ENCODE measurements around the gene VPREB1. TPM values are rescaled to one million over a fixed set of nuclear protein-coding genes. Genes with fewer than 3 reads are reported as not detected.
"Not testable (repeated sequence)": the region's sequence is repeated elsewhere in the genome, so short reads cannot be mapped to it uniquely, and the experiment has no call there.

Gene VPREB1, protein sequence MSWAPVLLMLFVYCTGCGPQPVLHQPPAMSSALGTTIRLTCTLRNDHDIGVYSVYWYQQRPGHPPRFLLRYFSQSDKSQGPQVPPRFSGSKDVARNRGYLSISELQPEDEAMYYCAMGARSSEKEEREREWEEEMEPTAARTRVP
- not detected for total RNA-seq

DNA sequence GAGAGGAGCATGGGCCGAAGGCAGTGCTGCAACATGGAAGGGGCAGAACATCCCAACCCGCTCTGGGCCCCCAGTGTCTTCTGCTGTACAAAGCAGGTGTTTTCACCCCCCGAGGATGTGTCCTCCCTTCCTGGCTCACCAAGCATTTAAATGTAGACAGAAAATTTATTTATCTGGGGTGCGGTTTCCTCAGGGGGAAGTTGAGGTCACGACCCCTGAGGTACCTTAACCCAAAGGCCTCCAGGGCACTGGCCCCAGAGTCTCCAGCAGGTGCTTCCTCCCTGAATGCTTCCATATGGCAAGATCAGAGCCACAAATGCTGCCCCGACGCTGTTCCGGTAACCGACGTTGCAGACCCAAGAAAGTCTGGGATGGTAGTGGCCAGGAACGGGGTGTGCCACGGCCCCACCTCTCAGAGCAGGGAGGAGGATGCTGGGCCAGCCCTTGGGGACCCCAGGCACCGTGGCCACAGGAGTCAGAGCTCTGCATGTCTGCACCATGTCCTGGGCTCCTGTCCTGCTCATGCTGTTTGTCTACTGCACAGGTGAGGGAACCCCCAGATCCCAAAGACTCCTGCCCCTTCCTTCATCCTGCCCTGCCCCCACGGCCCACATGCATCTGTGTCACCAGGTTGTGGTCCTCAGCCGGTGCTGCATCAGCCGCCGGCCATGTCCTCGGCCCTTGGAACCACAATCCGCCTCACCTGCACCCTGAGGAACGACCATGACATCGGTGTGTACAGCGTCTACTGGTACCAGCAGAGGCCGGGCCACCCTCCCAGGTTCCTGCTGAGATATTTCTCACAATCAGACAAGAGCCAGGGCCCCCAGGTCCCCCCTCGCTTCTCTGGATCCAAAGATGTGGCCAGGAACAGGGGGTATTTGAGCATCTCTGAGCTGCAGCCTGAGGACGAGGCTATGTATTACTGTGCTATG, at the start of gene VPREB1:
TSS of gene VPREB1 (plus strand) at position 471 of the 935 bp plus-strand sequence. CDS start at position 499, 28 bp downstream.
- POLR2A ChIA-PET = no interaction called here
- CTCF ChIA-PET = interaction anchor here (1.2 kb wide), 1 partner anchor 9 kb away, joined by 4 read pairs; no protein-coding TSS in a partner anchor

DNA sequence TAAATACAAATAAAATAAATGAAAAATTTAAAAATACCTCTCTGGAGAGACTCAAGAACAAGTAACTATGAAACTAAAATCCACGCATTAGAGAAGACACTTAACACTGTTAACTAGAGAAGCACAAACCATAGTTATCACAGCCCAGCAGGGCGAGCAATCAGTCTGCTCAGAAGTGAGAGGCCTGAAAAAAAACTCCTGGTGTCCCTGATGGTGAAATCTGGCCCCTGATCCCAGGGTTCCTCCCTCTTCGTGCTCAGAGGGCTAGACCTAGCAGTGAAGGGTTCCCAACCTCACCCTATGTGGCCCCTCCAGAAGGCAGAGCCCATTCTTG, 49.7 kb upstream of the VPREB1 start:
- POLR2A ChIA-PET = no interaction called here
- CTCF ChIA-PET = interaction anchor here (1.2 kb wide), 1 partner anchor 41 kb away, joined by 5 read pairs; no protein-coding TSS in a partner anchor

DNA sequence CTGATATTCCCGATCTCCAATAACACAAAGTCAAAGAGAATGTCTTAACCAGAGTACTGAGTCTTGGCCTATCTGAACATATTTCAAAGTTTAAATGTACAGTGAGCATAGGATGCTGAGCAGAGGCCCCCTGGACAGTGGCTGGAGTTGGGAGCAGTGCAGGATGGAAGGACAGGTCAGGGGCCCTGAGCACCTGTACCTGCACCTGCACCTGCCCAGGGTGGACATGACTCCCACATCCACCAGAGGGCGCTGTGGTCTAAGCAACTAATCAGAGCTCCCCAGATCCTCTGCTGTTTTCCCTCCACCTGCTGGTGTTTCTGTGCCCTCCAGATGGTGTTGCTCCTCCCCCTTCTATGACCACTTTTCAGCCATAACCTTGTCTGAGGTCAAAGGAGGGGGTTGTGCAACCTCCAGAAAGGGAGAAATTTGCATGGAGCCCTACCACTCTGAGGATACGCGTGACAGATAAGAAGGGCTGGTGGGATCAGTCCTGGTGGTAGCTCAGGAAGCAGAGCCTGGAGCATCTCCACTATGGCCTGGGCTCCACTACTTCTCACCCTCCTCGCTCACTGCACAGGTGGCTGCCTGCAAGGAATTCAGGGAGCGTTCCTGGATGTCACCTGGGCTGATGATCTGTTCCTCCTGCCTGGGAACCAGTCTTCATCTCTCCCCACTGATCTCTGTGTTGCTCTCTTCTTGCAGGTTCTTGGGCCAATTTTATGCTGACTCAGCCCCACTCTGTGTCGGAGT, 49.1 kb upstream of the VPREB1 start:
- POLR2A ChIA-PET = no interaction called here
- CTCF ChIA-PET = interaction anchor here (1.0 to 2.6 kb wide), 4 partner anchors 12 to 59 kb away, joined by 3 to 9 read pairs (median 4); no protein-coding TSS in a partner anchor

DNA sequence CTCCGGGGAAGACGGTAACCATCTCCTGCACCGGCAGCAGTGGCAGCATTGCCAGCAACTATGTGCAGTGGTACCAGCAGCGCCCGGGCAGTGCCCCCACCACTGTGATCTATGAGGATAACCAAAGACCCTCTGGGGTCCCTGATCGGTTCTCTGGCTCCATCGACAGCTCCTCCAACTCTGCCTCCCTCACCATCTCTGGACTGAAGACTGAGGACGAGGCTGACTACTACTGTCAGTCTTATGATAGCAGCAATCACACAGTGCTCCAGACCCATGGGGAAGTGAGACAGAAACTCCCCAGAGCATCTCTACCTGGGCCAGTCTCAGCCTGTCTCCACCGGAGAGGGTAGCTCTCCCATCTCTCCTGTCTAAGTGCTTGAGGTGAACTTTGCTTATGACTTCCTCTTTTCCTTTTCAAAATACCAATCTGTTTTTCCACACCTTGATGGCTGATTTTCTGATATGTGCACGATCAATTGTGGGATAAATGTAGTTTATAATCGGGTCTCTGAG, 48.5 kb upstream of the VPREB1 start:
- ChIA-PET POLR2A (no interaction called here), CTCF (interaction anchor here (1.0 to 2.6 kb wide), 4 partner anchors 11 to 60 kb away, joined by 3 to 9 read pairs (median 4); no protein-coding TSS in a partner anchor)

DNA sequence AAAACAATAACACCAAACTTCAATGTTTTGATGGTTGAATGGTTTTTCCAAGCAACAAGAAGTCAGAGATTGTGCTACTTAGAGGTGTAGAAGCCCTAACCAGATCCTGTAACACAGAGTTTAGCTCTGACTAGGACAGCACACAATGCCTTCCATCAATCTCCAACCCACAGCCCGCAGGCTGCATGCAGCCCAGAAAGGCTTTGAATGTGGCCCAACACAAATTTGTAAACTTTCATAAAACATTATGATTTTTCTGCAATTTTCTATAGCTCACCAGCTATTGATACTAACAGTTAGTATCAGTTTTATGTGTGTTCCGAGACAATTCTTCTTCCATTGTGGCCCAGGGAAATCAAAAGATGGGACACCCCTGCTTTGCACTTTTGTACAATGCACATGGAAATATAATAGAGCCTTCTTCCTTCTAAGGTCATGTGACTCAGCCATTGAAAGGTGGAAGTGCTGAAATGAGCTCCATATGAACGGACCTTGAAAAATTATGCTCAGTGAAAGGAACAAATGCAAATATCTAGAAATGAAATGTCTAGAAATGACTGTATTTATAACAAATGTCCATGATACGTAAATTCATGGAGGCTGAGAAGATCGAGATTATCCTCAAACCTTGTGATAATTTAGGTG, 47.6 kb upstream of the VPREB1 start:
- POLR2A ChIA-PET = no interaction called here
- CTCF ChIA-PET = interaction anchor here (0.9 to 2.6 kb wide), 2 partner anchors 11 to 39 kb away, joined by 3 to 9 read pairs; no protein-coding TSS in a partner anchor

DNA sequence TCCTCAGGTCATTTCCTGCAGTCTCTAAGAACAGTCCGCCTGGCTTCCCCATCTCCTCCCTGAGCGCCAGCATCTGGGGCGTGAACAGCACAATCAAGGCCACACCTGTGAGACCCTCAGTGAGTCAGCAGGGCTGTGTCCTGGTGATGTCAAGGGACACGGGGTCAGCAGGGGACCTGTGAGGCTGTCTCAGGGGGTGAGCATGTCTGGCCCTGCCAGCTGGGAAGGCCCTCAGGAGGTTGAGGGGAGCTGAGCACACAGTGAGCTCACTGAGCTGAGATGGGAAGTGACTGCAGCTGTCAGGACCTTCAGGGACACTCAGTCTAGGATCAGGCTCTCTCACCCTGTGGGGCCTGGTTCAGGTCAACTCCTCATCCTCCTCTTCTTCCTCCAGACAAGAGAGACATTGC, 46.6 kb upstream of the VPREB1 start:
- ChIA-PET POLR2A (no interaction called here), CTCF (interaction anchor here (0.9 to 2.6 kb wide), 2 partner anchors 10 to 38 kb away, joined by 3 to 9 read pairs; no protein-coding TSS in a partner anchor)

DNA sequence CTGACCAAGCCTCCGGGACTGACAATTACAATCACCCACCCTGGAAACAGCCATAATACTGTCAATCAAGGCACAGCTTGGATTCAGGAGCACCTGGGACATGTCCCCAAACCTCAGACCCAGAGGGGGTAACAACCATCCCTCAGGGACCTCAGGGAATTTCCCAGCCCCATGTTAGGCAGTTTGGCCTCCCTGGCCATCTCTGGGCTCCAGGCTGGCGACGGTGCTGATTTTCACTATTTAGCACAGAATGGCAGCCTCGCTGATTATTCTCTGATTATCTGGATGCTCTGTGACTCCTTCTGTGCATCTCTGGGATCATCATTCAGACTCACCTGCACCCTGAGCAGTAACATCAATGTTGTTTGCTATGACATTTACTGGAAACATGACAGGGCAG, 45.8 kb upstream of the VPREB1 start:
- CTCF ChIA-PET = no interaction called here

DNA sequence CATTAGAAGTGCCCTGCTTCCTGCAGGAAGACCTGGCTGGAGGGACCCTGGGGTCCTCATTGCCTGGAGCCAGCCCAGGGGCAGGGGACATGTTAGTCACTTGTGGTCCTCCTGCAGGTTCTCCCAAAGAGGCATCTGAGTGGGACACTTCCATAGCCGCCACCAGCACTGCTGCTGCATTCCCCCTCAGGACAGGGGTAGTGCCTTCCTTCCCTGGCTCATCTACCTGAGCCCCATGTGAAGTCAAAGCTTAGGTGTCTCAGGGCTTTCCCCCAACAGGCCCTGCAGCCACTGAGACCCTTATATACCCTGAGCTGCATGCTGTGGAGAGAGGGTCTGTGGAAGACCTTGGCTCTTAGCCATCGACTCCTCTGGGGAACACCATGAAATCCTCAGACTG, 45.0 kb upstream of the VPREB1 start:
- POLR2A ChIA-PET = no interaction called here
- CTCF ChIA-PET = interaction anchor here (2.6 kb wide), 1 partner anchor 36 kb away, joined by 7 read pairs; no protein-coding TSS in a partner anchor

More for the DNA sequence above, 45.8 kb upstream of the VPREB1 start:
- POLR2A ChIA-PET = no interaction called here

DNA sequence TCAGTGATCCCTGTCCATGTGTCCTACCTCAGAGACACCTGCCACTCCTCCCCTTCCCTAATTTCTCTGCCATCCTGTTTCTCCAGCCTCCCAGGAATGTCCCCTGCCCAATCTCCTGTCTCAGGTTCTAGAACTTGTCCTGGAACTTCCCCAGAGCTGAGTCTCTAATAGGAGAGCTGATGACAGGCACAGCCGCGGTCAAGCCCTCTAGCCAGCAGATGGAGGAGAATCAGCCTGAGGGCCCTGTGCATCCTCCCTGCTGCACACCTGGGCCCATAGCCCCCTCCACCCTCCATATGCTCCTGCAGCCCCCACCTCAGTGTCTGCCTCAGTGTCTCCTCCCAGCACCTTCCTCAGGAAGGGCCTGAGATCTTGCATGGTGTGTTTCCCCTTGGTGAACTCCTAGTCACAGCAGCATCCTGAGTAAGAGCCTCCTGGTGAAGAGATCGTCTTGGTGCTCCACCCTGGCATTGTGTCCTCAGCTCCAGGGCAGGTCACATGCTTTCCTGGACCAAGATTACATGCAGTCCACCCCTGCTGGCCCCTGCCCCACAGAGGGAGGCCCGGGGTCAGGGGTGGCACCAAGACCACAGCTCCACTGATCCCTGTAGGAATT, 43.9 kb upstream of the VPREB1 start:
- ChIA-PET POLR2A (no interaction called here), CTCF (interaction anchor here (1.2 to 2.6 kb wide), 3 partner anchors 33 to 147 kb away, joined by 3 to 7 read pairs (median 3); no protein-coding TSS in a partner anchor)

DNA sequence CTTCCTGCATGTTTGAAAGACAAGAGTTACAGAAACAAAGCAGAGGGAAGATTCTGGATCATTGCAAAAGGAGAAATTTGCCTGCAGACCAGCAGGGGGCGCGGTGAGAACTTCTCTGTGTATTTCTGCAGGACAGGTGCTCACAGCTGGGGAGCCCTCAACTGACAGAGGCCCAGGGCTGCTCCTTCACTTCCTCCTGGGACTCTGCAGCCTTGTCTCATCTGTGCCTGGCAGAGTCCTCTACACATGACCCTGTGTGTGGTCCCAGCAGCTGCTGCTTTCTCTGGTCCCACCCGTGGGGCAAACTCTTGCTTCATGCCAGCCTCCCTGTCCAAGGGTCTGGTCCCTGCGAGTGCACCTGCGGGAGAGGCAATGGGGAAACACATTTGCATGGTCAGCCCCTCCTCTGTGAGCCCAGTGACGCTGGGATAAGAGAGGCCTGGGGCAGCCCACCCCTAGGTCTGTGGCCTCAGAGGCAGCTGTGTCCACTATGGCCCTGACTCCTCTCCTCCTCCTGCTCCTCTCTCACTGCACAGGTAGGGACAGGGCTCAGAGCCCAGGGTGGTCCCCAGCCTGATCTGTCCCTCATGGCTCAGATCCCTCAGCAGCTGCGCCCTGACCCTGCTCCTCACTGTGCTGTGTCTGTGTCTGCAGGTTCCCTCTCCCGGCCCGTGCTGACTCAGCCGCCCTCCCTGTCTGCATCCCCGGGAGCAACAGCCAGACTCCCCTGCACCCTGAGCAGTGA, 43.2 kb upstream of the VPREB1 start:
- POLR2A ChIA-PET = no interaction called here
- CTCF ChIA-PET = interaction anchor here (0.9 to 2.6 kb wide), 4 partner anchors 26 to 146 kb away, joined by 3 to 7 read pairs (median 3); no protein-coding TSS in a partner anchor

DNA sequence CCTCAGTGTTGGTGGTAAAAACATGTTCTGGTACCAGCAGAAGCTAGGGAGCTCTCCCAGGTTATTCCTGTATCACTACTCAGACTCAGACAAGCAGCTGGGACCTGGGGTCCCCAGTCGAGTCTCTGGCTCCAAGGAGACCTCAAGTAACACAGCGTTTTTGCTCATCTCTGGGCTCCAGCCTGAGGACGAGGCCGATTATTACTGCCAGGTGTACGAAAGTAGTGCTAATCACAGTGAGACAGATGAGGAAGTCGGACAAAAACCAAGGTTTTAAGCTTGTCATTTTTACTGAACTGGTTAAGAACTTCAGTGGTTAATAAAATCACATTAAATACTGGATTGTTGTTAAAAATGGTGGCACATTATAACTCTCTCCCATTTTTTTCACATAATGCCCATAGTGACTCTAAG, 42.6 kb upstream of the VPREB1 start:
- ChIA-PET CTCF (interaction anchor here (0.9 to 2.6 kb wide), 4 partner anchors 25 to 34 kb away, joined by 3 to 7 read pairs (median 4); no protein-coding TSS in a partner anchor), POLR2A (no interaction called here)

DNA sequence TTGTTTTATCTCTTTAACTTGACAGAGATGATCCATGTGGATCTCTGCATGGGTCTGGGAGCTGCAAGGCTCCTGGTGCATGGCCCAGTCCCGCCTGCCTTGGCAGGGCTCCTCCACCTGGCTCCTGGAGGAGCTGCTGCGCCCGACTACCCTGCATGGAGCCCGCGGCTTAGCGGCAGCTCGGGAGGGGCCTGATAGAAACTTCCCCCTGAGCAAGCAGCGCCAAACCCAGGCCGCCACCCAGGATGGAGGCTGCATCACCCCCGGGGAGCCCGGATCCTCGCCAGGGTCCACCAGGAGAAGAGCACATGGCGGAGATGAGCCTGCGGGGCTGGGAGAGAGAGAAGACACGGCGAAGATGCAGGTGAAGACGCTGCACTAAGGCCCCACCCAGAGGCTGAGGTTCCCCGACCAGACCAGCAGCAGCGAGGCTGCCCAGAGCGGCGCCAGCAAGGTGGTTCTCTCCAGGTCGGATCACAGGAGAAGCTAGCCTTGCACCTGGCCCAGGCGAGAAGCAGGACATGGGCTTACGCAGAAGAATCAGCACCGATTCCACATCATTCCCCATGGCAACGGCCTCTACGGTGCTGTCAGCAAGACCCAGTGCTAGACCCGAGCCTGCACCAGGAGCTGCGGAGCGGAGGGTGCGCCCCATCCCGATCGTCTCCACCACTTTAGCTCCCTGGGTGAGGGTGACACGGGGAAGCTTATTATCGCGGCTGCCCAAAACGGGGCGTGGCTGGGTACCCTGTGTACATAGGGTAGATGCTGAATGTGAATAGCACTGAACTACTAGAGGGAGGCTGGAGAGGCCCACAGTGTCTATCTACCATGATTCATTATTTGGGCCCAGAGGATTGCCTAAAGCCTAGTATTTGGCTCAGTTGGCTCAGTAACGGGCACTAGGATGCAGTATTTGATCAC, 41.3 kb upstream of the VPREB1 start:
- POLR2A ChIA-PET = no interaction called here
- CTCF ChIA-PET = interaction anchor here (0.9 to 1.6 kb wide), 5 partner anchors 24 to 142 kb away, joined by 3 to 5 read pairs (median 4); no protein-coding TSS in a partner anchor

DNA sequence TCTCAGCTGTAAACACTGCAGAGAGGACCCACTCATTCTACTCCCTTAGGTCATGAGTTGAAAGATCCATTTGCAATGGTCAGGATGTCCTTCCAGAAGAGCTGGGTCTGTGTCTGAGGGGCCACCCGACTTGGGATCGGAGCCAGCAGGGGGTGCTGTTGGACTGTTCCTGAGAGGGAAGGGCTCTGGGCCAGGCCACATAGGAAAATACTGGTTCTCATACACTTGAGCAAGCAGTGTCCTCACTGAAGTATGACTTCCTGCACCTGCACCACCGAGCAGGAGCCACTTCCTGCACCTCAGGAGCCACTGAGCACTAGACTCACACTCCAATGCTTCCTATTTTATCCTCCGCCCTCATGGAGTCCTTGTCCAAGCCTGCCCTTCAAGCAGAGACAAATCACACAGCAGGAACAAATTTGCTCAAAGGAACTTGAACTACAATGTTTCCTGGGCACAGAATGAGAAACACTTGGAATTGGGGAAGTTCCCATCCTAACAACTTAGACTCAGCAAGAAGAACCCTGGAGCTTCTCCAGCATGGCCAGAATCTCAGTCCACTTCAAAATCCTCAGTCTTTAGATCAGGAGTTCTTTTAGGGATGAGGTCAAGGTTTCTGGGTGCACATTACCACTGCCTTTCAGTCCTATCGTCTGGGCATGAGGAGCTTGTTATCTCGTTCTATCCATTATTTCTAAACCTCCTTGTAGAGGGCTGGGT, 36.6 kb upstream of the VPREB1 start:
- POLR2A ChIA-PET = interaction anchor here (0.6 kb wide), 1 partner anchor 24 kb away, joined by 6 read pairs; no protein-coding TSS in a partner anchor
- CTCF ChIA-PET = interaction anchor here (0.6 to 4.2 kb wide), 9 partner anchors 8 to 111 kb away, joined by 3 to 55 read pairs (median 6); no protein-coding TSS in a partner anchor

DNA sequence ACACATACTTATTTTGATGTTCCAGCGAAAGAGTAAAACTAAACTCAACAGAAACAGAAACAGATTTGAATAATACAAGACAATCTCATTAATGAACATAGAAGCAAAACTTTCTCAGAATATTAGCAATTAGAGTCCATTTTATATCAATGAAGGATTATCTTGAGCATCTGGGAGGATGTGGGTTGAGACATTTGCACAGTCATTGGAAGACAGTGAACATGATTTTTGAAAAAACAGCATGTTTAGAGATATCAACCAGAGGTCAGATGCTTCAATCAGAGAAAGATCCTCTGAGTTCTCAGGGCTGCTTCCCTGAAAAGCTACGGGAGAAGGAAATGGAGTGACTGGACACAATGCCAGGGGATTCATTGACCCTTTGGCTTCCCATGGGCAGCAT, 35.9 kb upstream of the VPREB1 start:
- CTCF ChIA-PET = interaction anchor here (1.3 to 4.2 kb wide), 5 partner anchors 8 to 29 kb away, joined by 6 to 55 read pairs (median 7); no protein-coding TSS in a partner anchor

DNA sequence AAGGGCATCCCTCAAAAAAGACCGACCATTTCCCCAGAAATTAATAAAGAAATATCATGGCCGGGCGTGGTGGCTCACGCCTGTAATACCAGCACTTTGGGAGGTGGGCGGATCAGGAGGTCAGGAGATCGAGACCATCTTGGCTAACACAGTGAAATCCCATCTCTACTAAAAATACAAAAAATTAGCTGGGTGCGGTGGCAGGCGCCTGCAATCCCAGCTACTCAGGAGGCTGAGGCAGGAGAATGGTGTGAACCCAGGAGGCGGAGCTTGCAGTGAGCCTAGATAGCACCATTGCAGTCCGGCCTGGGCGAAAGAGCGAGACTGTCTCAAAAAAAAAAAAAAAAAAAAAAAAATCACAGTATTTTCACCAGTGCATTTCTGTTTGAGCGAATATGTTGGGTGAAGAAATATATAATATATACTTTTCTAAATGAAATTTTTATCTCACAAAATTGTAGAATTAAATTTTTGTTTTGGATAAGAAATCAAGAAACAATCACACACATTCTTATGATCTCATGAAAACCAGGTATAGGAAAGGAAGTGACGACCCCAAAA, 35.4 kb upstream of the VPREB1 start:
- CTCF ChIA-PET = interaction anchor here (0.7 to 4.2 kb wide), 2 partner anchors 28 to 905 kb away, joined by 5 to 55 read pairs; no protein-coding TSS in a partner anchor
- POLR2A ChIA-PET = not testable (repeated sequence)

More for the DNA sequence above, 35.9 kb upstream of the VPREB1 start:
- POLR2A ChIA-PET = no interaction called here

Measured in activated CD8-positive, alpha-beta memory T cell treated with anti-CD3 and anti-CD28 coated beads for 36 hours (primary cell).